Urinary bladder (tissue), 4 donors: ENCODE results near the gene AEBP2. TPM values are rescaled to one million over a fixed set of nuclear protein-coding genes. Genes with fewer than 3 reads are reported as not detected.
A peak's percentile ranks its signal among the peaks of the same experiment; 100 is the strongest.
"Not testable (repeated sequence)": the region's sequence is repeated elsewhere in the genome, so short reads cannot be mapped to it uniquely, and the experiment has no call there.

Experiments
- DNase-seq: peaks from one replicate; pipeline ENCODE4 v3.0.0-alpha.2; 2015; ENCODE audit errors: extremely low spot score
- H3K27ac ChIP-seq: one replicate; pipeline ENCODE4 v1.5.1; 2013; ENCODE audit warnings: low read depth, mild to moderate bottlenecking, moderate library complexity
- H3K36me3 ChIP-seq: one replicate; pipeline ENCODE4 v1.6.1; 2013; ENCODE audit warnings: mild to moderate bottlenecking, moderate library complexity; ENCODE audit not compliant: insufficient read depth
- H3K4me1 ChIP-seq: one replicate; pipeline ENCODE4 v1.6.1; 2013; ENCODE audit warnings: mild to moderate bottlenecking, moderate library complexity; ENCODE audit not compliant: insufficient read depth
- H3K4me3 ChIP-seq: one replicate; pipeline ENCODE4 v1.5.1; 2013; ENCODE audit warnings: low read depth, low read length
- WGBS: extraction: QIAGEN DNeasy Blood & Tissue Kit; methylation state at CpG from one replicate; pipeline ENCODE4 v1.1.7; 2013; 5-methylcytosine and 5-hydroxymethylcytosine counted together
- polyA plus RNA-seq: library from polyadenylated mRNA; stranded (reverse); fragments of 200-250 nt; gene quantifications from one replicate; pipeline ENCODE4 v1.2.3, GENCODE V29; 2013
- total RNA-seq: library from RNA; depleted of rRNA; stranded (reverse); fragments of >200 nt; gene quantifications from one replicate; pipeline ENCODE4 v1.2.3, GENCODE V29; 2014
- donor health status: healthy with polysubstance abuse.
- donor health status: healthy.

Gene AEBP2
- total RNA-seq = 77.0 TPM
- 24.4 TPM for polyA plus RNA-seq

- H3K4me3 ChIP-seq = peak within 1 kb of the TSS; percentile 99
- no peaks in the 10 kb centered on the region for H3K36me3 ChIP-seq
- H3K27ac ChIP-seq = peak within 1 kb of the TSS; percentile 95
- peaks cover 2% of the 10 kb centered on the region for H3K4me1 ChIP-seq
- WGBS = 5% methylated on average over 101 of the region's 102 CpGs
- DNase-seq = peak; percentile 89
Measured at GRCh38 chr12:19439059-19440018, at the start of gene AEBP2. AEBP2 (plus strand) TSS chr12:19439492; CDS start chr12:19439700, 208 bp downstream.

GRCh38 chr12:19390051-19390598 lies 49.2 kb upstream of the AEBP2 start:
- no peak overlapping the region for H3K27ac ChIP-seq

GRCh38 chr12:19392644-19393043 lies 46.6 kb upstream of the AEBP2 start:
- 91% methylated on average over 8 of the region's 8 CpGs for whole genome bisulfite sequencing
- not testable (repeated sequence) for H3K4me3 ChIP-seq

More at GRCh38 chr12:19390051-19390598, 49.2 kb upstream of the AEBP2 start:
- Histone ChIP-seq H3K36me3 (no peaks in the 10 kb centered on the region), H3K4me3 (no peak overlapping the region), H3K4me1 (no peaks in the 10 kb centered on the region)
- DNase-seq = peak; percentile 84
- 34% methylated on average over 3 of the region's 3 CpGs for WGBS

GRCh38 chr12:19394385-19394784 lies 44.9 kb upstream of the AEBP2 start:
- Histone ChIP-seq H3K27ac (no peak overlapping the region), H3K4me1 (no peaks in the 10 kb centered on the region), H3K36me3 (no peaks in the 10 kb centered on the region), H3K4me3 (no peak overlapping the region)
- no peak for DNase-seq
- WGBS = 48% methylated on average over 2 of the region's 2 CpGs

More at GRCh38 chr12:19392644-19393043, 46.6 kb upstream of the AEBP2 start:
- DNase-seq, H3K27ac ChIP-seq, H3K36me3 ChIP-seq, H3K4me1 ChIP-seq: not testable (repeated sequence)

GRCh38 chr12:19397534-19397933 lies 41.8 kb upstream of the AEBP2 start:
- Histone ChIP-seq H3K4me1 (no peaks in the 10 kb centered on the region), H3K36me3 (no peaks in the 10 kb centered on the region), H3K4me3 (no peak overlapping the region), H3K27ac (no peak overlapping the region)
- DNase-seq = no peak
- WGBS = 54% methylated on average over 4 of the region's 4 CpGs

- Histone ChIP-seq H3K27ac (no peak overlapping the region), H3K4me1 (no peaks in the 10 kb centered on the region), H3K36me3 (no peaks in the 10 kb centered on the region), H3K4me3 (no peak overlapping the region)
- DNase-seq = no peak
- WGBS = 60% methylated on average over 6 of the region's 6 CpGs
Measured at GRCh38 chr12:19398376-19399363, 40.6 kb upstream of the AEBP2 start.

GRCh38 chr12:19400649-19401285 lies 38.5 kb upstream of the AEBP2 start:
- WGBS = 93% methylated on average over 9 of the region's 9 CpGs
- not testable (repeated sequence) for DNase-seq, H3K4me1 ChIP-seq, H3K4me3 ChIP-seq, H3K27ac ChIP-seq, H3K36me3 ChIP-seq

- H3K36me3 ChIP-seq = no peaks in the 10 kb centered on the region
- WGBS = 88% methylated on average over 6 of the region's 6 CpGs
- no peak overlapping the region for H3K4me3 ChIP-seq
- H3K27ac ChIP-seq = no peak overlapping the region
- no peaks in the 10 kb centered on the region for H3K4me1 ChIP-seq
- DNase-seq = no peak
Measured at GRCh38 chr12:19402211-19402610, 37.1 kb upstream of the AEBP2 start.

GRCh38 chr12:19402743-19403431 lies 36.4 kb upstream of the AEBP2 start:
- Histone ChIP-seq H3K27ac (no peak overlapping the region), H3K4me3 (no peak overlapping the region), H3K36me3 (no peaks in the 10 kb centered on the region), H3K4me1 (no peaks in the 10 kb centered on the region)
- 81% methylated on average over 4 of the region's 4 CpGs for WGBS
- no peak for DNase-seq

- no peaks in the 10 kb centered on the region for H3K4me1 ChIP-seq
- no peaks in the 10 kb centered on the region for H3K36me3 ChIP-seq
- DNase-seq = no peak
- 93% methylated on average over 16 of the region's 16 CpGs for WGBS
- H3K27ac ChIP-seq = no peak overlapping the region
- no peak overlapping the region for H3K4me3 ChIP-seq
Measured at GRCh38 chr12:19404242-19404880, 34.9 kb upstream of the AEBP2 start.

- WGBS = 19% methylated on average over 3 of the region's 3 CpGs
- DNase-seq = no peak
Measured at GRCh38 chr12:19409376-19409775, 29.9 kb upstream of the AEBP2 start.

GRCh38 chr12:19410211-19410610 lies 29.1 kb upstream of the AEBP2 start:
- WGBS = 35% methylated on average over 6 of the region's 6 CpGs
- no peak for DNase-seq
- no peak overlapping the region for H3K27ac ChIP-seq
- H3K4me1 ChIP-seq = no peaks in the 10 kb centered on the region
- H3K36me3 ChIP-seq = no peaks in the 10 kb centered on the region
- H3K4me3 ChIP-seq = no peak overlapping the region

More at GRCh38 chr12:19409376-19409775, 29.9 kb upstream of the AEBP2 start:
- Histone ChIP-seq H3K4me1 (no peaks in the 10 kb centered on the region), H3K27ac (no peak overlapping the region), H3K4me3 (no peak overlapping the region), H3K36me3 (no peaks in the 10 kb centered on the region)
